Bronchial epithelial cell (primary cell): Measurements from ENCODE around the gene PKN2. TPM values are rescaled to one million over a fixed set of nuclear protein-coding genes. Genes with fewer than 3 reads are reported as not detected.
A peak's percentile ranks its signal among the peaks of the same experiment; 100 is the strongest.

Source experiments
- DNase-seq: peaks from one replicate; pipeline ENCODE4 v3.0.0-alpha.2; 2010; ENCODE audit warnings: low read depth
- FAIRE-seq: peaks from 2 replicates; lab custom pipeline; 2011; peaks lifted over from hg19 to GRCh38; lab: Jason Lieb, UNC
- H3K27me3 ChIP-seq: 2 replicates; pipeline ENCODE4 v1.5.1; 2011; ENCODE audit warnings: low read length; ENCODE audit not compliant: control insufficient read depth, insufficient read depth
- H3K36me3 ChIP-seq: 2 replicates; pipeline ENCODE4 v1.5.1; 2011; ENCODE audit warnings: low read length; ENCODE audit not compliant: control insufficient read depth, insufficient read depth
- H3K4me3 ChIP-seq: 2 replicates; pipeline ENCODE4 v1.5.1; 2011; ENCODE audit warnings: mild to moderate bottlenecking, low read depth, low read length, control low read depth
- CTCF ChIP-seq: IDR thresholded peaks from 2 replicates; pipeline ENCODE4 v1.5.1; 2011; ENCODE audit warnings: mild to moderate bottlenecking, moderate library complexity, low read length, control low read depth, inconsistent platforms; ENCODE audit not compliant: insufficient read depth, severe bottlenecking
- total RNA-seq: library from RNA; depleted of rRNA; stranded (reverse); fragments of >200 nt; gene quantifications from 2 replicates; pipeline ENCODE4 v1.2.1, GENCODE V29; 2014

PKN2 gene
- total RNA-seq = 18.2 and 20.5 TPM in 2 replicates

GRCh38 chr1:88683541-88684481, at the start of gene PKN2:
TSS of gene PKN2 (plus strand) at chr1:88684273. CDS start at chr1:88684581, 308 bp downstream.
- H3K4me3 ChIP-seq = peak within 1 kb of the TSS; percentile 97
- DNase-seq (peak; percentile 91), FAIRE-seq (peak; percentile 32)
- no peaks in the 10 kb centered on the region for H3K36me3 ChIP-seq
- H3K27me3 ChIP-seq = no peaks in the 10 kb centered on the region
- peak; percentile 31 for TF ChIP-seq CTCF

GRCh38 chr1:88634538-88634937, 49.5 kb upstream of the PKN2 start:
- H3K36me3 ChIP-seq = no peaks in the 10 kb centered on the region
- no peak overlapping the region for H3K4me3 ChIP-seq
- H3K27me3 ChIP-seq = no peaks in the 10 kb centered on the region
- no peak for TF ChIP-seq CTCF
- FAIRE-seq (no peak), DNase-seq (no peak)

GRCh38 chr1:88640060-88640459, 44.0 kb upstream of the PKN2 start:
- no peaks in the 10 kb centered on the region for H3K36me3 ChIP-seq
- no peak for FAIRE-seq
- H3K27me3 ChIP-seq = no peaks in the 10 kb centered on the region
- no peak for TF ChIP-seq CTCF
- no peak overlapping the region for H3K4me3 ChIP-seq
- DNase-seq = no peak

- no peak for TF ChIP-seq CTCF
- no peak for FAIRE-seq
- Histone ChIP-seq H3K4me3 (no peak overlapping the region), H3K27me3 (no peaks in the 10 kb centered on the region), H3K36me3 (no peaks in the 10 kb centered on the region)
- DNase-seq = no peak
These were observed 38.2 kb upstream of the PKN2 start for GRCh38 chr1:88645886-88646285.

GRCh38 chr1:88646476-88647248, 37.4 kb upstream of the PKN2 start:
- H3K4me3 ChIP-seq = no peak overlapping the region
- FAIRE-seq (no peak), DNase-seq (no peak)
- no peaks in the 10 kb centered on the region for H3K36me3 ChIP-seq
- no peaks in the 10 kb centered on the region for H3K27me3 ChIP-seq
- no peak for TF ChIP-seq CTCF
